Neutrophil (primary cell): ENCODE measurements around the gene PNLIP.

ENCODE experiments used
- H3K27ac ChIP-seq: fragments of 200-600 bp; sonication (generic); 2 replicates; pipeline ENCODE4 v1.5.1; 2016; ENCODE audit warnings: mild to moderate bottlenecking, moderate library complexity
- H3K27me3 ChIP-seq: fragments of 200-600 bp; sonication (generic); 2 replicates; pipeline ENCODE4 v1.6.0; 2016; ENCODE audit warnings: mild to moderate bottlenecking
- H3K36me3 ChIP-seq: fragments of 200-600 bp; sonication (generic); 2 replicates; pipeline ENCODE4 v1.5.1; 2017
- H3K4me1 ChIP-seq, 2 experiments: fragments of 200-600 bp in 1 of 2; sonication (generic) in 1 of 2; 1 replicate in 1 of 2; 2 replicates in 1 of 2; pipeline versions ENCODE4 v1.5.1 to v1.6.1; 2013 to 2016; ENCODE audit warnings: low read depth in 1 of 2, low read length in 1 of 2, mild to moderate bottlenecking in 1 of 2, moderate library complexity in 1 of 2; ENCODE audit not compliant: control insufficient read depth in 1 of 2, insufficient read depth in 1 of 2
- H3K4me3 ChIP-seq, 2 experiments: fragments of 200-600 bp in 1 of 2; sonication (generic) in 1 of 2; 1 replicate in 1 of 2; 2 replicates in 1 of 2; pipeline ENCODE4 v1.5.1; 2013 to 2016; ENCODE audit warnings: low read depth in 1 of 2, low read length in 1 of 2, mild to moderate bottlenecking in 1 of 2, moderate library complexity in 1 of 2
- H3K9me3 ChIP-seq: fragments of 200-600 bp; sonication (generic); 2 replicates; pipeline ENCODE4 v1.5.1; 2016
- CTCF ChIP-seq: fragments of 200-600 bp; sonication (generic); IDR thresholded peaks from 2 replicates; pipeline ENCODE4 v1.5.1; 2016; ENCODE audit warnings: antibody characterized with exemption

The PNLIP gene

DNA sequence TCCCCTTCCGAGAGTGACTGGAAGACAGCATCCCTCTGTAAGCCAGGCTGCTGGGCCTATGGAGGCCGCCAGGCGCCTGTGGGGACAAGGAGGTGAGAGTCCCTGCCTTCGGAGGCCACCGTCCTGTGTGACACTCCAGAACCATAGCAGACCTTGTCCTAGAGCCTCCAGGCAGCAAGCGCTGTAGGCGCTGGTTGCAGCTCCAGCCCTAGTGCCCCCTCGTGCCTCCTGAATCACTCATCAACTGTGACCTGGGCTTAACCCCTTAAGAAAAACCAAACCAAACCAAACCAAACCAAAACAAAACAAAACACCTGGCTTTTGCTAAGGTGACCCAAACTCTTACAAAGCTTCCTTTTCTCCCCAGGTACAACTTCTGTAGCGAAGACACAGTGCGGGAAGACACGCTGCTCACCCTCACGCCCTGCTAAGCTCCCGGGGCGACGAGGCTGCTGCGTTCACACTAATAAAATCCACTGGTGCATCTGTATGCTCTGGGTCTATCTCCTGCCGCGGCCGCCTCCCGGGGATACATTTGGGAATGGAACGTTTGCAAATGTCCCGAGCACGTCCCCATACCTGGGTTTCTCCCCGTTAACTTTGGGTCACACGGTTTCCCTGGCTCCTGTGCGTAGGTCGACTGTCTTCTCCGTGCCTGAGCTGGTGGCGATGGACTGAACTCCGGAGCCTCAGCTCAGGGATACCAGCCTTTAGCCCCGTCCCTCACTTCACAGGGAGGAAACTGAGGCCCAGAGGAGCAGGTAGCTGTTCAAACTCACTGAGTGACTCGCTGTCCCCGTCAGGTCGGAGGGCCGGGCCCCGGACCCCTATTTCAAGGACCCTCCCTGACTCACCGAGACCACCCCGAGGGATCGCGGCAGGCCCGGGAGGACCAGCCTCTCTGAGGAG is 63.2 kb downstream of the PNLIP start:
- H3K36me3 ChIP-seq: no peaks in the 10 kb centered on the region
- H3K9me3 ChIP-seq: no peaks in the 10 kb centered on the region
- no peak for TF ChIP-seq CTCF
- no peak overlapping the region for H3K4me3 ChIP-seq
- H3K27ac ChIP-seq: no peak overlapping the region
- no peaks in the 10 kb centered on the region for H3K4me1 ChIP-seq
- H3K27me3 ChIP-seq: peaks cover 42% of the 10 kb centered on the region

DNA sequence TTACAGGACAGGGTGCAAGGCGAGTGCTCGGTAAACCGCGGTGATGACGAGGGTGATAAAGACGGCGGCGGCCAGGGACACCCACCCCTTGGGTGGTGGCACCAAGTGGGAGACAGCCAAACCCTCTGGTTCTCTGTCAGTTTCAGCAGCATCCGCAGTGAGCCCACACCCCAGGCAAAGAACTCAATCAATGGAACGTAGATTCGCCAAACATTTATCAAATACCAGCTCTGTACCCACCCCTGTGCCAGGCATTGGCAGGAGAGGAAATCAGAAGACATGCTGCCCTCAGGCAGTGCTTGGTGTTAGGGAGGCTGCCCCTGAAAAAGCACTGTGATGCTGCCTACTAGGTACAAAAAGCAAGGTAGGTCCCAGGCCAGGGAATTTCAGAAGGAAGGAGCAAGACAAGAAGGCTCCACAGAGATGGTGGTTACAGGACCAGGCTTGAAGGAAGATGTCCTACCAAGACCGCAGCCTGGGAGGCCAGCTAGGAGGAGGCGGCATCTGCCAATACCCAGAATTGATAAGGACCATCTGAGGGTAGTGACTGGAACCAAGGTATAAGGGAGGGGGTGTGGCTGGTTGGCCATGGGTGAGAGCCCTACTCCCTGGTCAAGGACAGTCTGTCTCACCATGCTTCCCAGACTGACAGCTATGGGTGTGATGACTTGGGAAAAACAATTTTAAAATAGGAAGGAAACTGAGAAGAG is 64.9 kb downstream of the PNLIP start:
- Histone ChIP-seq H3K4me3 (no peak overlapping the region), H3K9me3 (no peaks in the 10 kb centered on the region), H3K27me3 (peaks cover 42% of the 10 kb centered on the region), H3K27ac (no peak overlapping the region), H3K4me1 (no peaks in the 10 kb centered on the region), H3K36me3 (no peaks in the 10 kb centered on the region)
- TF ChIP-seq CTCF: no peak

- H3K27me3 ChIP-seq: peaks cover 42% of the 10 kb centered on the region
- no peak overlapping the region for H3K4me3 ChIP-seq
- H3K27ac ChIP-seq: no peak overlapping the region
- no peaks in the 10 kb centered on the region for H3K9me3 ChIP-seq
- no peaks in the 10 kb centered on the region for H3K4me1 ChIP-seq
- H3K36me3 ChIP-seq: no peaks in the 10 kb centered on the region
- no peak for TF ChIP-seq CTCF
These were observed 65.4 kb downstream of the PNLIP start for GRCh38 chr10:116611153-116611545.

- no peaks in the 10 kb centered on the region for H3K9me3 ChIP-seq
- H3K27me3 ChIP-seq: peaks cover 39% of the 10 kb centered on the region
- no peaks in the 10 kb centered on the region for H3K4me1 ChIP-seq
- no peaks in the 10 kb centered on the region for H3K36me3 ChIP-seq
- H3K27ac ChIP-seq: no peak overlapping the region
- no peak for TF ChIP-seq CTCF
- H3K4me3 ChIP-seq: no peak overlapping the region
These were observed 66.5 kb downstream of the PNLIP start for GRCh38 chr10:116612107-116612769.

DNA sequence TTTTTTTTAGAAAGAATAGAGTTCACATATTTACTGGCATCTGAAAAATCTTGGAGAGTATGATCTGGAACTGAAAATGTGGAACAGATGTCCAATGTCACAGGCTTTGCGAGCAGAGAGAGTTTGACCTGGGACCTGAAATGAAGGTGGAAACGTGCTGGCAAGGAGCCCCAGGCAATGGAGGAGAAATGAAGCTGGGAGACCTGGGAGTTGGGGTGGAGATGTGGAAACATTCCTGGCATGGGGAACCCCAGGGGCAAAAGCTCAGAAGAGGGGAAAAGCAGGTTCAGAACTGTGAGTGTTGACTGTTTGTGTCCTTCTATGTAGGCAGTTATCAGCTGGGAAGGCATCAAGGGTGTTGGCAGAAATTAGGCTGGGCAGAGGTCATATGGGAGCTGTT is 67.7 kb downstream of the PNLIP start:
- Histone ChIP-seq H3K4me3 (no peak overlapping the region), H3K27me3 (peaks cover 27% of the 10 kb centered on the region), H3K4me1 (no peaks in the 10 kb centered on the region), H3K36me3 (no peaks in the 10 kb centered on the region), H3K9me3 (no peaks in the 10 kb centered on the region), H3K27ac (no peak overlapping the region)
- TF ChIP-seq CTCF: no peak
